ENCODE results near the gene JAZF1. TPM values are rescaled to one million over a fixed set of nuclear protein-coding genes. Genes with fewer than 3 reads are reported as not detected.

JAZF1 gene
- total and polyA plus RNA-seq, 2 of the 4 experiments (the other 2 are of a cell fraction), result 8.4 to 10.5 TPM

DNA sequence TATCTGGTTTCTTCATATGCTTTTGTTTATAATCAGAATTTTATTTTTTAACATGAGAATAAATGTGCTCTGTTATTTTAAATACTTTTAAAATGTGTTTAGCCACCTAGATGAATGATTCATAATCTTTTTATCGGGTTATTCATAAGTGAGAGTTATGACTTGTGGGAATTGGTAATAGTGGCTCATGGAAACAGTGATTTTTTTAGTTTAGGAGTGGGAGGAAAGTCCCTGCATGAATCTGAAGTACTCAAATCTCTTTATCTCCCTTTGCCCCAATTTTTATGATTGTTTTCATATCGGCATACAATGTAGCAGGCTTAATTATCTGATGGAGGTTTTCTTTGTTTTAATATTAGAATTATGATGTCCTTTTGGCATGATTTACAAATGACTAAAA is 397.7 kb downstream of the JAZF1 start:
- Histone ChIP-seq H2AK5ac (ENCODE audit: low read depth, low read length) (no peak overlapping the region), H2BK5ac (ENCODE audit: low read depth, low read length, poor library complexity, severe bottlenecking) (no peak overlapping the region), H3K27me3 (ENCODE audit: control insufficient read depth, insufficient read depth, low read length) (no peaks in the 10 kb centered on the region), H3K56ac (ENCODE audit: extremely low read depth, insufficient read depth, low read length) (no peak overlapping the region), H3K14ac (replicated peaks; ENCODE audit: low read depth, low read length) (no peak overlapping the region), H3K18ac (ENCODE audit: low read depth, low read length) (no peak overlapping the region), H3K9me1 (ENCODE audit: insufficient read depth, low read length) (no peaks in the 10 kb centered on the region), H3K23ac (ENCODE audit: low read depth, low read length) (no peak overlapping the region), H3K79me1 (ENCODE audit: low read depth in 1 of 2, low read length in 2 of 2) (peaks cover 6 to 26% of the 10 kb centered on the region in 2 experiments; a peak in 3 of 4 replicates), H2AFZ (replicated peaks; ENCODE audit: low read length, poor library complexity) (no peak overlapping the region), H4K20me1 (ENCODE audit: insufficient read depth, low read length) (peaks cover 4% of the 10 kb centered on the region), H3K36me3 (ENCODE audit: control insufficient read depth, insufficient read depth, low read length) (peaks cover 7% of the 10 kb centered on the region), H3K4me3 (ENCODE audit: insufficient read depth, low read depth, low read length) (no peak overlapping the region), H4K5ac (ENCODE audit: low read depth, low read length) (no peak overlapping the region), H2BK15ac (ENCODE audit: low read depth, low read length) (no peak overlapping the region), H3K4me2 (ENCODE audit: low read depth, low read length) (no peak overlapping the region), H2BK20ac (ENCODE audit: low read depth, low read length) (no peak overlapping the region), H3K4ac (ENCODE audit: low read depth, low read length) (no peak overlapping the region), H2AK9ac (replicated peaks; ENCODE audit: low read depth, low read length, poor library complexity) (no peak overlapping the region), H3K9ac (ENCODE audit: low read depth, low read length) (no peak overlapping the region), H4K91ac (ENCODE audit: insufficient read depth, low read depth, low read length) (no peak overlapping the region), H4K8ac (ENCODE audit: low read depth in 2 of 2, low read length in 2 of 2) (no peak overlapping the region), H3K27ac (ENCODE audit: insufficient read depth, low read length) (no peak overlapping the region), H3K9me3 (ENCODE audit: control insufficient read depth, insufficient read depth, low read length) (no peaks in the 10 kb centered on the region), H3K4me1 (ENCODE audit: control insufficient read depth, insufficient read depth, low read length) (no peaks in the 10 kb centered on the region), H2BK120ac (ENCODE audit: low read depth, low read length) (no peak overlapping the region)
- peak; percentile 39 for DNase-seq
- in situ Hi-C loops (cut with MboI; ENCODE audit: low sequenced_read_pairs), result loop anchor here (25.0 kb wide), 1 partner anchor 229 kb away; no protein-coding TSS in a partner anchor
- dilution Hi-C loops (cut with HindIII; ENCODE audit: low sequenced_read_pairs, unreplicated experiment), result no loop called here
- ChIA-PET CTCF (no interaction called here), POLR2A (ENCODE audit: unreplicated experiment) (no interaction called here)
- ATAC-seq (ENCODE audit: low read depth), result no peak
- WGBS, 2 experiments (ENCODE audit: extremely low coverage in 2 of 2, insufficient read length in 1 of 2), result no CpG with 5 or more reads among the region's 2 CpGs
- no peak for TF ChIP-seq RFX5 (IDR thresholded peaks at IDR 0.05; ENCODE audit: low read depth, low read length)
- TF ChIP-seq MXI1 (IDR thresholded peaks at IDR 0.05; ENCODE audit: borderline replicate concordance, low read depth, low read length), result no peak
- no peak for TF ChIP-seq RAD21 (IDR thresholded peaks at IDR 0.05; ENCODE audit: low read length)
- TF ChIP-seq MAFK (IDR thresholded peaks at IDR 0.05; ENCODE audit: low read depth, low read length), result no peak
- TF ChIP-seq, protein P1, sequence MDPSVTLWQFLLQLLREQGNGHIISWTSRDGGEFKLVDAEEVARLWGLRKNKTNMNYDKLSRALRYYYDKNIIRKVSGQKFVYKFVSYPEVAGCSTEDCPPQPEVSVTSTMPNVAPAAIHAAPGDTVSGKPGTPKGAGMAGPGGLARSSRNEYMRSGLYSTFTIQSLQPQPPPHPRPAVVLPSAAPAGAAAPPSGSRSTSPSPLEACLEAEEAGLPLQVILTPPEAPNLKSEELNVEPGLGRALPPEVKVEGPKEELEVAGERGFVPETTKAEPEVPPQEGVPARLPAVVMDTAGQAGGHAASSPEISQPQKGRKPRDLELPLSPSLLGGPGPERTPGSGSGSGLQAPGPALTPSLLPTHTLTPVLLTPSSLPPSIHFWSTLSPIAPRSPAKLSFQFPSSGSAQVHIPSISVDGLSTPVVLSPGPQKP (IDR thresholded peaks at IDR 0.05; ENCODE audit: borderline replicate concordance, low read depth, low read length), result no peak
- no peak for TF ChIP-seq POLR2A (IDR thresholded peaks at IDR 0.05; ENCODE audit: low read depth, low read length)
- no peak for TF ChIP-seq NFE2L2 (IDR thresholded peaks at IDR 0.05; ENCODE audit: low read depth, low read length)
- TF ChIP-seq CHD1 (IDR thresholded peaks at IDR 0.05; ENCODE audit: low read depth, low read length), result no peak
- no peak for TF ChIP-seq MAZ (IDR thresholded peaks at IDR 0.05; ENCODE audit: borderline replicate concordance, low read depth, low read length)
- TF ChIP-seq, protein P2, sequence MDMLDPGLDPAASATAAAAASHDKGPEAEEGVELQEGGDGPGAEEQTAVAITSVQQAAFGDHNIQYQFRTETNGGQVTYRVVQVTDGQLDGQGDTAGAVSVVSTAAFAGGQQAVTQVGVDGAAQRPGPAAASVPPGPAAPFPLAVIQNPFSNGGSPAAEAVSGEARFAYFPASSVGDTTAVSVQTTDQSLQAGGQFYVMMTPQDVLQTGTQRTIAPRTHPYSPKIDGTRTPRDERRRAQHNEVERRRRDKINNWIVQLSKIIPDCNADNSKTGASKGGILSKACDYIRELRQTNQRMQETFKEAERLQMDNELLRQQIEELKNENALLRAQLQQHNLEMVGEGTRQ (IDR thresholded peaks at IDR 0.05; ENCODE audit: low read depth, low read length), result no peak
- no peak for TF ChIP-seq BHLHE40 (IDR thresholded peaks at IDR 0.05; ENCODE audit: low read depth, low read length)
- no peak for TF ChIP-seq SMC3 (IDR thresholded peaks at IDR 0.05; ENCODE audit: low read depth, low read length)
- no peak for TF ChIP-seq FOS (IDR thresholded peaks at IDR 0.05; ENCODE audit: low read depth, low read length)
- TF ChIP-seq, protein P3, sequence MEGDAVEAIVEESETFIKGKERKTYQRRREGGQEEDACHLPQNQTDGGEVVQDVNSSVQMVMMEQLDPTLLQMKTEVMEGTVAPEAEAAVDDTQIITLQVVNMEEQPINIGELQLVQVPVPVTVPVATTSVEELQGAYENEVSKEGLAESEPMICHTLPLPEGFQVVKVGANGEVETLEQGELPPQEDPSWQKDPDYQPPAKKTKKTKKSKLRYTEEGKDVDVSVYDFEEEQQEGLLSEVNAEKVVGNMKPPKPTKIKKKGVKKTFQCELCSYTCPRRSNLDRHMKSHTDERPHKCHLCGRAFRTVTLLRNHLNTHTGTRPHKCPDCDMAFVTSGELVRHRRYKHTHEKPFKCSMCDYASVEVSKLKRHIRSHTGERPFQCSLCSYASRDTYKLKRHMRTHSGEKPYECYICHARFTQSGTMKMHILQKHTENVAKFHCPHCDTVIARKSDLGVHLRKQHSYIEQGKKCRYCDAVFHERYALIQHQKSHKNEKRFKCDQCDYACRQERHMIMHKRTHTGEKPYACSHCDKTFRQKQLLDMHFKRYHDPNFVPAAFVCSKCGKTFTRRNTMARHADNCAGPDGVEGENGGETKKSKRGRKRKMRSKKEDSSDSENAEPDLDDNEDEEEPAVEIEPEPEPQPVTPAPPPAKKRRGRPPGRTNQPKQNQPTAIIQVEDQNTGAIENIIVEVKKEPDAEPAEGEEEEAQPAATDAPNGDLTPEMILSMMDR (conservative IDR thresholded peaks at IDR 0.05; ENCODE audit: low read depth, low read length), result no peak
- TF ChIP-seq CEBPB (IDR thresholded peaks at IDR 0.05; ENCODE audit: low read depth, low read length), result no peak
- no peak for TF ChIP-seq RCOR1 (IDR thresholded peaks at IDR 0.05; ENCODE audit: insufficient replicate concordance, low read length)
- BruUV-seq (replicated peaks), result no TSS peak
- intact Hi-C loops (cut with micrococcal nuclease), result loop anchor here (5.0 kb wide), 2 partner anchors 139 to 314 kb away; no protein-coding TSS in a partner anchor

Measured in IMR-90 (cell line).